T47D (cell line): ENCODE measurements around the gene KCTD15.
A peak's percentile ranks its signal among the peaks of the same experiment; 100 is the strongest.

ENCODE experiments used
- DNase-seq, 2 experiments: peaks; one replicate each; pipeline versions ENCODE4 v3.0.0 to v3.0.0-alpha.2; 2011 to 2012; ENCODE audit warnings: low read depth in 1 of 2, low spot score in 1 of 2
- JUND ChIP-seq: IDR thresholded peaks from 2 replicates; pipeline ENCODE4 v1.6.1; 2012; ENCODE audit warnings: low read depth
- in situ Hi-C: cut with HindIII; loops from 2 replicates; pipeline ENCODE4 v1.10.0; 2016; ENCODE audit warnings: low sequenced_read_pairs, low pct_unique_long_range_greater_than_20kb

The KCTD15 gene

GRCh38 chr19:33756177-33756576 is 40.5 kb upstream of the KCTD15 start:
- in situ Hi-C loops = no loop called here
- DNase-seq = no peak
- TF ChIP-seq JUND = no peak

GRCh38 chr19:33758541-33759013 is 38.1 kb upstream of the KCTD15 start:
- in situ Hi-C loops = no loop called here
- DNase-seq = peak in 1 of 2 experiments; percentile 28
- TF ChIP-seq JUND = no peak

GRCh38 chr19:33759356-33759755 is 37.3 kb upstream of the KCTD15 start:
- in situ Hi-C loops = no loop called here
- TF ChIP-seq JUND = no peak
- no peak for DNase-seq

- peak in 1 of 2 experiments; percentile 33 for DNase-seq
- in situ Hi-C loops = no loop called here
- TF ChIP-seq JUND = no peak
Measured at GRCh38 chr19:33763633-33764371, 32.9 kb upstream of the KCTD15 start.

DNA sequence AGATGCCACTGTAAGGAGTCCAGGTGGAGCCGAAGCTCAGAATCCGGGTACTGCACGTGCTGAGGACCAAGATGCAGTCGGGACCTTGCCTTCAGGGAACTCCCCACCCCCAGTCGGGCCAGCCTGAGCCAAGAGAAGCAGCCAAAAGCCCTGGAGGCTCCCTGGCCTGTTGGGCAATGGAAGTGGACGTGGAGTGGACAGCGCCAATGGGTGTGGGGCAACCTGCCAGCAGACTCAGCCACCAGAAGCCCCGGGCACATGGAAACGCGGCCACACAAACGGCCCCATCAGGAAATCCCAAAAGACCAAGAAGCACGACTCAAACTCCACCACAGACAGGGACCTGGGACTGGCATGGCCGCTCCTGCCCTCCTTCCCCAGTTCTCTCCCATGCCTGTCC is 30.0 kb upstream of the KCTD15 start:
- in situ Hi-C loops = no loop called here
- DNase-seq = no peak
- no peak for TF ChIP-seq JUND

DNA sequence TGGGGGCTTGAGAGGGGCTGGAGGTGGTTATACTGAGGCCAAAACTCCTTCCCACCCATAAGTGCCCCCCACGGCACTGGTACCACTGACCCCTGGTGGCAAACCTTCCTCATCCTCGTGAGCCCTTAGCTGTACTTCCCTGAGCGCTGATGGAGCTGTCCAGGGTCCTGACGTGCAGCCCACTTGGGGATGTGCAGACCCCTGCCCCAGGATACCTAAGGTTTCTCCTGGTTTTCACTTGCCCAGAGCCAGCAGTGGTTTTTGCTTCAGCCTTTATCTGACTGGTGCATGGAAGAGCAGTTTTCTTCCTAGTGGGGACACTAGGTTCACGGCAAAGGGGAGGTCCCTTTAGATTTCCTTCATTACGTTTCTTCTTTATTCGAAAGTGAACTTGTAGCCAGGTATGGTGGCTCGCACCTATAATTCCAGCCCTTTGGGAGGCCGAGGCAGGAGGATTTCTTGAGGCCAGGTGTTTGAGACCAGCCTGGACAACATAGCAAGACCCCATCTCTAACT is 28.7 kb upstream of the KCTD15 start:
- no peak for TF ChIP-seq JUND
- in situ Hi-C loops = no loop called here
- peak; percentile 18 to 60 for DNase-seq

DNA sequence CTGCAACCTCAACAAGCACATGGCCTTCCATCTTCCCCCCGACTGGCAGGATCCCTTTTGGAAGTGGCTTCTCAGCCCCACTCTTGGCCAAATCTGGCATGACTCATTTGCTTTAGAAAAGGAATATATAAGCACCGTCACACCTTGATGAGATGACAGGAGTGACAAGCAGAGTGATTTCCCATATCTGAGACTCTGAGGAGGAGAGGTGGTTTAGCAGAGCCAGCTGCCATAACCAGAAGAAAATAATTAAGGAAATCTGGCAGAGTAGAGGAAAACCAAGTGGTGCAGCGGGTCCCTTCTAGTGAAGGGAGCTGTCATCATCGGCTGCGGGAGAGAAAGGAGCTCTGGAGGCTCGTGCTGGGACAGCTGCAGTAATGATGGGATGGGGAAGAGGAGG is 27.5 kb upstream of the KCTD15 start:
- TF ChIP-seq JUND = no peak
- no peak for DNase-seq
- in situ Hi-C loops = no loop called here

- in situ Hi-C loops = no loop called here
- no peak for DNase-seq
- no peak for TF ChIP-seq JUND
Measured at GRCh38 chr19:33770107-33770506, 26.6 kb upstream of the KCTD15 start.

DNA sequence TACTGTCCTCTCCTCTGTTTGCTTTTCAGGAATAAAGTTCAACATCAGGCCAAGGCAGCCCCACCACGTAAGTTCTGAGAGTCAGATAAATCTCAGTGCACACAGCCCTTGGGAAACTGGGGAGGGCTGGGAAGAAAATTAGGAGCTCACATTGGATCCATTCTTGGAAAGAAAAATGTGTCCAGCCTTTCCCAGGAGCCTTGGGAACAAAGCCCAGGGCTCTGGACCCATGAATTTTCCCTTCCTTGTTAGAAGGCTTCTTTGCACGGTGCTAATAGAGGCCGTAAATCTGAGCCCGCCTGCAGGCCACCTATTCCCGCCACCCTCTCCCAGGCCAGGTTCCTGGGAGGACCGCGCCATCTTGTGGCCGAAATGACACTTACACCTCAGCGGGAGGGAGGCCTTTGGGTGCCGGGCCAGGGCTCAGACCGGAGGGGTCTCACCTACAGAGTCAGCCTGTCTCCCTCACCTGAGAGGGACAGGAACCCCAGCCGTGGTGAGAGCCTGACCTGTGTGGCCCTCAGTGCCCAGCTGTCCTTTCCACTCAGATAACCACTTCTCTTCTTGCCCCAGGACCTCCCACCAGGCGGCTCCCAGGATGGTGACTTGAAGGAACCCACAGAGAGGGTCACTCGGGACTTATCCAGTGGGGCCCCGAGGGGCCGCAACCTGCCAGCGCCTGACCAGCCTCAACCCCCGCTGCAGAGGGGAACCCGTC is 25.1 kb upstream of the KCTD15 start:
- no peak for TF ChIP-seq JUND
- in situ Hi-C loops = no loop called here
- peak; percentile 54 to 69 for DNase-seq

- TF ChIP-seq JUND = no peak
- in situ Hi-C loops = no loop called here
- DNase-seq = no peak
Measured at GRCh38 chr19:33772102-33772857, 24.4 kb upstream of the KCTD15 start.

DNA sequence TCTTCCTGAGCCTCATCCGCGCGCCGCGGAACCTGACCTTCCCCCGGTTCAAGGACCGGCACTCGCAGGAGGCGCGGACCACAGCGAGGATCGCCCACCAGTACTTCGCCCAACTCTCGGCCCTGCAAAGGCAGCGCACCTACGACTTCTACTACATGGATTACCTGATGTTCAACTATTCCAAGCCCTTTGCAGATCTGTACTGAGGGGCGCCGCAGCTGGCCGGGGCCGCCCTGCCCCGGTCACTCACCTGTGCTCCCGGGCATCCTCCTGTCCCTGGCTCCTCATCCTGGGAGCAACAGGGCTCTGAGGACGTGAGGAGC is 23.9 kb upstream of the KCTD15 start:
- in situ Hi-C loops = no loop called here
- no peak for DNase-seq
- no peak for TF ChIP-seq JUND

GRCh38 chr19:33773704-33774624 is 22.7 kb upstream of the KCTD15 start:
- TF ChIP-seq JUND = no peak
- in situ Hi-C loops = no loop called here
- no peak for DNase-seq
